ENCODE measurements around the gene S1PR5. TPM values are rescaled to one million over a fixed set of nuclear protein-coding genes. Genes with fewer than 3 reads are reported as not detected.

The S1PR5 gene
- total and polyA plus RNA-seq, 9 of the 15 experiments (the other 6 are each of a cell fraction or from before 2014, with no cell fraction given): 0.03 to 0.54 (median 0.35) TPM; not detected in 4

- TF ChIP-seq XRCC4 (IDR thresholded peaks at IDR 0.05; ENCODE audit: extremely low read depth, insufficient read depth, insufficient read length): no peak
- no peak for TF ChIP-seq POLR2B (IDR thresholded peaks at IDR 0.05; ENCODE audit: low read depth, partially characterized antibody)
- no peak for TF ChIP-seq ZBTB8A (IDR thresholded peaks at IDR 0.05; ENCODE audit: partially characterized antibody)
- TF ChIP-seq HDAC3 (IDR thresholded peaks at IDR 0.05; ENCODE audit: borderline replicate concordance, partially characterized antibody): no peak
- TF ChIP-seq XRCC3 (IDR thresholded peaks at IDR 0.05): no peak
- TF ChIP-seq BHLHE40 (IDR thresholded peaks at IDR 0.05; ENCODE audit: low read length): no peak
- TF ChIP-seq ZNF785 (CRISPR knock-in tag; IDR thresholded peaks at IDR 0.05): no peak
- TF ChIP-seq U2AF1 (optimal IDR thresholded peaks at IDR 0.05; ENCODE audit: low read depth, low read length): no peak
- TF ChIP-seq SMC3 (conservative IDR thresholded peaks at IDR 0.05; ENCODE audit: insufficient read depth, low read depth, low read length): no peak
Observed at GRCh38 chr19:10525636-10526035, 8.4 kb upstream of the S1PR5 start (continued).

- ChIA-PET CTCF (ENCODE audit: low intra/inter-chr PET ratio) (no interaction called here), POLR2A (interaction anchor here (0.6 to 1.6 kb wide), 3 partner anchors 16 to 52 kb away, joined by 3 to 5 read pairs (median 4); no protein-coding TSS in a partner anchor)
- no peaks in the 10 kb centered on the region for H3K9me3 ChIP-seq (replicated peaks; ENCODE audit: control insufficient read depth, insufficient read depth, low read depth, low read length)
- H3K36me3 ChIP-seq (ENCODE audit: control insufficient read depth, insufficient read depth, low read length): no peaks in the 10 kb centered on the region
- DNase-seq (ENCODE audit: extremely low read depth in 1 of 4, low spot score in 3 of 4) (no peak), FAIRE-seq (no peak), ATAC-seq (no peak)
- no peak overlapping the region for H3K4me2 ChIP-seq (ENCODE audit: insufficient read depth, low read length)
- H3K27me3 ChIP-seq (ENCODE audit: control insufficient read depth in 2 of 2, insufficient read depth in 2 of 2, low read length in 2 of 2): peaks cover 0 to 10% of the 10 kb centered on the region in 2 experiments; a peak in 3 of 5 replicates
- intact Hi-C loops (cut with micrococcal nuclease): no loop called here
- no peak overlapping the region for H3K9ac ChIP-seq (ENCODE audit: insufficient read depth in 1 of 2, low read depth in 2 of 2, low read length in 2 of 2)
- in situ Hi-C loops (cut with MboI): no loop called here
- BruUV-seq (replicated peaks): no TSS peak
- H4K20me1 ChIP-seq (replicated peaks; ENCODE audit: control insufficient read depth, insufficient read depth, low read length): no peaks in the 10 kb centered on the region; the same call in 1 of the 2 replicates
- no peaks in the 10 kb centered on the region for H3K79me2 ChIP-seq (ENCODE audit: control insufficient read depth, insufficient read depth, low read length)
- peaks cover 5 to 17% of the 10 kb centered on the region in 2 experiments; a peak in 4 of 5 replicates for H3K4me1 ChIP-seq (replicated peaks in 1 of 2; ENCODE audit: control insufficient read depth in 2 of 2, insufficient read depth in 2 of 2, low read length in 2 of 2)
- no peak overlapping the region for H3K27ac ChIP-seq (ENCODE audit: extremely low read depth, low read depth, low read length)
- H2AFZ ChIP-seq (ENCODE audit: low read depth, low read length): no peak overlapping the region
- WGBS (ENCODE audit: insufficient coverage, low coverage, missing lambda C conversion rate): 44% methylated on average over 3 of the region's 3 CpGs
- H3K9me1 ChIP-seq (ENCODE audit: control insufficient read depth, insufficient read depth, low read length): no peaks in the 10 kb centered on the region
- H3K4me3 ChIP-seq: no peak overlapping the region
- TF ChIP-seq MYNN (IDR thresholded peaks at IDR 0.05): no peak
- no peak for TF ChIP-seq MYNN (CRISPR knock-in tag; IDR thresholded peaks at IDR 0.05)
- TF ChIP-seq ESRRB (CRISPR knock-in tag; IDR thresholded peaks at IDR 0.05; ENCODE audit: borderline replicate concordance): no peak
- TF ChIP-seq ZBTB5 (IDR thresholded peaks at IDR 0.05): no peak
- no peak for TF ChIP-seq PRMT5 (CRISPR knock-in tag; IDR thresholded peaks at IDR 0.05)
- TF ChIP-seq BCLAF1 (IDR thresholded peaks at IDR 0.05; ENCODE audit: borderline replicate concordance in 1 of 2, control insufficient read depth in 1 of 2, low read depth in 2 of 2, low read length in 1 of 2): no peak
- TF ChIP-seq JUN (IDR thresholded peaks at IDR 0.05; ENCODE audit: borderline replicate concordance, low read depth, low read length): no peak
- TF ChIP-seq JUN (CRISPR knock-in tag; IDR thresholded peaks at IDR 0.05; ENCODE audit: borderline replicate concordance): no peak
Observed at GRCh38 chr19:10523135-10523636, 5.9 kb upstream of the S1PR5 start.

Data from K562 (cell line).